H1 (cell line): ENCODE measurements around the gene SPTBN1. TPM values are rescaled to one million over a fixed set of nuclear protein-coding genes. Genes with fewer than 3 reads are reported as not detected.

ENCODE experiments used
- ASH2L ChIP-seq: fragments of 200-600, 300-600 bp; sonication (generic); IDR thresholded peaks from one replicate; pipeline ENCODE4 v1.7.1; 2017; ENCODE audit warnings: low read length
- CHD1 ChIP-seq: IDR thresholded peaks from 2 replicates; pipeline ENCODE4 v1.6.1; 2012; ENCODE audit warnings: low read depth, low read length, improper control_type of control experiment
- CHD7 ChIP-seq: fragments of 300-600 bp; sonication (generic); IDR thresholded peaks from 2 replicates; pipeline ENCODE4 v1.7.1; 2012; ENCODE audit warnings: low read length, moderate library complexity, mild to moderate bottlenecking, inconsistent platforms; ENCODE audit not compliant: insufficient replicate concordance
- EZH2 ChIP-seq: fragments of 200-600 bp; sonication (generic); IDR thresholded peaks from 2 replicates; pipeline ENCODE4 v1.7.1; 2012; ENCODE audit warnings: low read depth, mild to moderate bottlenecking, moderate library complexity, low read length, inconsistent platforms; ENCODE audit not compliant: severe bottlenecking
- FOSL1 ChIP-seq: IDR thresholded peaks from 2 replicates; pipeline ENCODE4 v1.6.1; 2011; ENCODE audit warnings: mild to moderate bottlenecking, low read depth, low read length, moderate library complexity; ENCODE audit not compliant: insufficient read depth
- MAFK ChIP-seq: IDR thresholded peaks from 2 replicates; pipeline ENCODE4 v1.6.1; 2012; ENCODE audit warnings: low read depth, mild to moderate bottlenecking, improper control_type of control experiment, low read length
- RXRA ChIP-seq: IDR thresholded peaks from 2 replicates; pipeline ENCODE4 v1.6.1; 2011; ENCODE audit warnings: low read depth, mild to moderate bottlenecking, low read length, moderate library complexity; ENCODE audit not compliant: insufficient read depth
- SAP30 ChIP-seq: fragments of 300-600 bp; sonication (generic); IDR thresholded peaks from 2 replicates; pipeline ENCODE4 v1.7.1; 2012; ENCODE audit warnings: low read length, moderate library complexity, mild to moderate bottlenecking, inconsistent platforms; ENCODE audit not compliant: insufficient read depth, insufficient replicate concordance
- TAF1 ChIP-seq: IDR thresholded peaks from 2 replicates; pipeline ENCODE4 v1.6.1; 2011; ENCODE audit warnings: mild to moderate bottlenecking, low read depth, low read length
- YY1 ChIP-seq: IDR thresholded peaks from 2 replicates; pipeline ENCODE4 v1.6.1; 2011; ENCODE audit warnings: low read depth, mild to moderate bottlenecking, low read length
- polyA plus RNA-seq, 7 experiments: library from polyadenylated mRNA; depleted of rRNA in 3 of 7; stranded (reverse) in 5 of 7; unstranded in 2 of 7; fragments of >200 nt in 5 of 7; fragments of 200-250 nt in 2 of 7; gene quantifications; 1 replicate in 5 of 7; 2 replicates in 1 of 7; 4 replicates in 1 of 7; pipeline versions ENCODE4 v1.2.1 to v1.2.3, GENCODE V29; 2011 to 2013; ENCODE audit warnings: missing spikeins in 2 of 7, mixed read lengths in 2 of 7
- total RNA-seq: library from RNA; stranded (reverse); fragmentation: NEBNext Ultra II Directional; extraction: Animal tissue kit (Norgen Biotek cat#: 25700); gene quantifications from 2 replicates; pipeline ENCODE4 v1.2.1, GENCODE V29; 2021

Gene SPTBN1
- total and polyA plus RNA-seq, 2 of the 8 experiments (the other 6 are each of a cell fraction or from before 2014, with no cell fraction given), result 31.8 to 180 TPM

DNA sequence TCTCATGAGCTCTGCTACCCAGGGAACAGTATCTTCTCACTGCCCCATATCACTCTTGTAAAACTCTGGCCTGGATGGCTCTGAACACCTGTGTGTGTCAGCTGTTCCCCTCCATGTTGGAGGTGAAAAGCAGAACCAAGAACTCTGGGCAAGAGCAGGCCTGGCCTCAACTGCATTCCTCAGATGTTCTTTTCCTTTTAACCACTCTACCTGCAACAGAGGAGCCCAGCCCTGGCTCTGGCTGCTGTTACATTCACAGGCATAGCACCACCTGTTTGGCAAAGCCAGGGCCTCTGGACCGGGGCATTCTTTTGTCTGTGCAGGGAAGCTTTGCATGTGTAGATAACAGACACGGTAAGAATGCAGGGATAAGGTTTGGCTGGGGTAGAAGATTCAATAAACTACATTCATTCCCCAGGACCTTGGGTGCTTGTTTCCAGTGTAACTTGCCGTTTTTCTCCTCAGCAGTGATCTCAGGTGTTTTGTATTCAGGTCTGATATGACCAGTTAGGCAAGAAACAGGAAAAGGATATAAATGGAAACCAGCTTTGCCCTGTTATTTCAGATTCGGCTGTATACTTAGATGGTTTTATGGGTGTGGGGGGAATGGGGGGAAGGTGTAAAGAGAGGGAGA, 95.1 kb downstream of the SPTBN1 start (continued):
- TF ChIP-seq CHD7, result no peak
- TF ChIP-seq SAP30, result no peak
- no peak for TF ChIP-seq FOSL1
- peak; percentile 50; the same call in 1 of the 2 replicates for TF ChIP-seq TAF1
- no peak for TF ChIP-seq MAFK
- TF ChIP-seq YY1, result 0 out of 2 replicates have a peak, but pooled peaks have one; percentile 31
- no peak for TF ChIP-seq CHD1
- TF ChIP-seq EZH2, result no peak
- TF ChIP-seq ASH2L, result no peak
- no peak for TF ChIP-seq RXRA
